Stimulated activated memory B cell treated with anti-CD40 and anti-IgM and Interleukin-4, amounts not matched to agents 10 μg/mL and 1 μg/mL and 100 μg/mL, for 72 hours (primary cell): Measurements from ENCODE around the gene ERLEC1.
"Not testable (repeated sequence)": the region's sequence is repeated elsewhere in the genome, so short reads cannot be mapped to it uniquely, and the experiment has no call there.

Experiments used
- ATAC-seq: fragments of 150-1000 bp; cut with Tn5 transposase; 2 replicates; pipeline ENCODE4 v1.10.0; 2021
- H3K27ac Mint-ChIP-seq: one replicate; pipeline ENCODE4 v1.8.0; 2022; ENCODE audit warnings: mild to moderate bottlenecking, mixed read lengths
- H3K27me3 Mint-ChIP-seq: one replicate; pipeline ENCODE4 v1.8.0; 2022; ENCODE audit warnings: mixed read lengths
- H3K36me3 Mint-ChIP-seq: one replicate; pipeline ENCODE4 v1.8.0; 2022; ENCODE audit warnings: mixed read lengths
- H3K4me1 Mint-ChIP-seq: one replicate; pipeline ENCODE4 v1.8.0; 2022; ENCODE audit warnings: mixed read lengths
- H3K4me3 Mint-ChIP-seq: one replicate; pipeline ENCODE4 v1.8.0; 2022; ENCODE audit warnings: mild to moderate bottlenecking, moderate library complexity, mixed read lengths
- H3K9me3 Mint-ChIP-seq: one replicate; pipeline ENCODE4 v1.8.0; 2022; ENCODE audit warnings: mixed read lengths

Gene ERLEC1

GRCh38 chr2:53813151-53813550 is 26.3 kb downstream of the ERLEC1 start:
- no peaks in the 10 kb centered on the region for H3K4me1 Mint-ChIP-seq
- no peak for ATAC-seq
- no peak overlapping the region for H3K27ac Mint-ChIP-seq
- no peaks in the 10 kb centered on the region for H3K9me3 Mint-ChIP-seq
- peaks cover 80% of the 10 kb centered on the region for H3K36me3 Mint-ChIP-seq
- H3K27me3 Mint-ChIP-seq = no peaks in the 10 kb centered on the region
- H3K4me3 Mint-ChIP-seq = no peak overlapping the region

DNA sequence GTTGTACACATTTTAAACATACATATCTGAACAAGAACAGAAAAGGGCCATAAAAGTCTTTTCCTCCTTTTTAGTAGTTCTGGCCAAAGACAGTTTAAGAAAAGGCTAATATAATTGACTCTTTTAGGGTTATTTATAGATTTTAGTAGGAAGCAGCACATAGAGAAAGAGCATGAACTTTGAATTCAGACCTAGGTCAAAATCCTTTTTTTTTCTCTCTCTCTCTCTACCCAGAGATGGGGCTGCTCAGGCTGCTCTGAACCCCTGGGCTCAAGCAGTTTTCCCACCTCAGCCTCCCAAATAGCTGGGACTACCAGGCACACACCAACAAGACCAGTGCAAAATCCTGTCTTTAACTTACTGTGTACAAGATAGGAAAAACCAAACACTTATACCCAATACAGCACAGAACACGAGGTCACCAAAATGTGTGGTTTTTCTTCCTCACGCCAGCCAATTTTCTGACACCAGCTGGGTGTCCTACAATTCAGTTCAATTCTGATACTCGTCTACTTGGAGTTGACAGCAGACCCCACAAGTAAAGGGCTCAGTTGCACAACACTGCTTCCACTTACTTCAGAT is 32.1 kb downstream of the ERLEC1 start:
- peaks cover 52% of the 10 kb centered on the region for H3K36me3 Mint-ChIP-seq
- H3K4me1 Mint-ChIP-seq = no peaks in the 10 kb centered on the region
- no peak overlapping the region for H3K4me3 Mint-ChIP-seq
- no peaks in the 10 kb centered on the region for H3K27me3 Mint-ChIP-seq
- no peaks in the 10 kb centered on the region for H3K9me3 Mint-ChIP-seq
- no peak for ATAC-seq
- H3K27ac Mint-ChIP-seq = no peak overlapping the region

- H3K4me3 Mint-ChIP-seq = no peak overlapping the region
- no peaks in the 10 kb centered on the region for H3K4me1 Mint-ChIP-seq
- peaks cover 47% of the 10 kb centered on the region for H3K36me3 Mint-ChIP-seq
- ATAC-seq = no peak
- H3K27ac Mint-ChIP-seq = no peak overlapping the region
- no peaks in the 10 kb centered on the region for H3K27me3 Mint-ChIP-seq
- no peaks in the 10 kb centered on the region for H3K9me3 Mint-ChIP-seq
These were observed 32.8 kb downstream of the ERLEC1 start for GRCh38 chr2:53819634-53820033.

DNA sequence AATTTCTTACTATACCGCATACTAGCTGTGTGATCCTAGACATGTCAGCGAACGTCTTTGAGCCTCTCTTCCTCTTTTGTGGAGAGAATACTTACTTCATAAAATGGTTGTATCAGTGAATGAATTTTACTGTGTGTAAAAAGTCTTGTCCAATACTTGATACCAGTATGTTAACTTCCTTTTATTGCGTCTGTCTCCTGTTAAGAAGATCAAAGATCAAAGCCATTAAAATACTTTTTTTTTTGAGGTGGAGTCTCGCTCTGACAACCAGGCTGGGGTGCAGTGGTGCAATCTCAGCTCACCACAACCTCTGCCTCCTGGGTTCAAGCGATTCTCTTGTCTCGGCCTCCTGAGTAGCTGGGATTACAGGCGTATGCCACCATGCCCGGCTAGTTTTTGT is 33.2 kb downstream of the ERLEC1 start:
- H3K27ac Mint-ChIP-seq = no peak overlapping the region
- no peak for ATAC-seq
- H3K4me1 Mint-ChIP-seq = no peaks in the 10 kb centered on the region
- H3K9me3 Mint-ChIP-seq = no peaks in the 10 kb centered on the region
- no peaks in the 10 kb centered on the region for H3K27me3 Mint-ChIP-seq
- H3K36me3 Mint-ChIP-seq = peaks cover 44% of the 10 kb centered on the region
- H3K4me3 Mint-ChIP-seq = no peak overlapping the region

DNA sequence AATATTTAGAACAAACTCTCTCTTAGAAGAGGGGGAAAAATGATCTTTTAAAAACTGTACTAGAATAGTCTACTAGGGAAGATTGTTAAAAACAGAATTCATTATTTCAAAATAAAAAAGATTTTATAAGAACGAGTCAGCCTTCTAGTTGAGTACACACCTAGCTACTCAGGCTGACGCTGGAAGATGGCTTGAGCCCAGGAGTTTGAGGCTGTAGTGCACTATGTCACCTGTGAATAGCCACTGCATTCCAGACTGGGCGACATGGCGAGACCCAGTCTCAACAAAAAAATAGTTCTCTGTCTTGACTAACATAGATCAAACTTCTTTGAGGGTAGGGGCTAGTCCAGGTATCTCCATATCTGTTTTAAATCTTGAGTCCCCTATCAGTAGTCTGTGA is 33.9 kb downstream of the ERLEC1 start:
- no peak for ATAC-seq
- Mint-ChIP-seq H3K4me1 (no peaks in the 10 kb centered on the region), H3K9me3 (no peaks in the 10 kb centered on the region), H3K4me3 (no peak overlapping the region), H3K27me3 (no peaks in the 10 kb centered on the region), H3K36me3 (peaks cover 38% of the 10 kb centered on the region), H3K27ac (no peak overlapping the region)

DNA sequence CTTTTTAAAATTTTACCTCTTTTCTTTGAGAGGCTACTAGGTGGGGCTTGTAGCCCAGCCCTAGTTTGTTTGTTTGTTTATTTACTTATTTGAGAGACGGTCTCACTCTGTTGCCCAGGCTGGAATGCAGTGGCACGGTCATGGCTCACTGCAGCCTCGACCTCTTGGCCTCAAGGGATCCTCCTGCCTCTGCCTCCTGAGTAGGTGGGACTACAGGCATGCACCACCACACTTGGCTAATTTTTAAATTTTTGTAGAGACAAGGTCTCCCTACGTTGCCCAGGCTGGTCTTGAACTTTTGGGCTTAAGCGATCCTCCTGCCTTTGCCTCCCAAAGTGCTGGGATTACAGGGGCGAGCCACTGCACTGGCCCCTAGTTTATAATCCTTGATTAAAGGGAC is 35.0 kb downstream of the ERLEC1 start:
- peaks cover 31% of the 10 kb centered on the region for H3K36me3 Mint-ChIP-seq
- no peak overlapping the region for H3K4me3 Mint-ChIP-seq
- no peaks in the 10 kb centered on the region for H3K4me1 Mint-ChIP-seq
- no peak for ATAC-seq
- H3K9me3 Mint-ChIP-seq = no peaks in the 10 kb centered on the region
- H3K27ac Mint-ChIP-seq = no peak overlapping the region
- H3K27me3 Mint-ChIP-seq = no peaks in the 10 kb centered on the region

DNA sequence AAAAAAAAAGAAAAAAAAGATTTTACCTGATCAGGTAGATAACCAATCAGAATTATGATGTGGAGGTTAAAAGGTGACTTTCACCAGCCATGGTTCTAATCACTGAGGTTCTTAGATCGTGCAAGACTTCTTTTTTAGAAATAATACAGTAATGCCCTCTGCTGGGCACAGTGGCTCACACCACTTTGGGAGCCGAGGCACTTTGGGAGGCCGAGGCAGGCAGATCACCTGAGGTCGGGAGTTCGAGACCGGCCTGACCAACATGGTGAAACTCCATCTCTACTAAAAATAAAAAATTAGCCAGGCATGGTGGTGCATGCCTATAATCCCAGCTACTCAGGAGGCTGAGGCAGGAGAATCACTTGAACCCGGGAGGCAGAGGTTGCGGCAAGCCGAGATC is 36.8 kb downstream of the ERLEC1 start:
- not testable (repeated sequence) for H3K4me1 Mint-ChIP-seq, H3K27ac Mint-ChIP-seq, ATAC-seq, H3K4me3 Mint-ChIP-seq, H3K27me3 Mint-ChIP-seq, H3K9me3 Mint-ChIP-seq
- peaks cover 33% of the 10 kb centered on the region for H3K36me3 Mint-ChIP-seq

GRCh38 chr2:53826030-53826410 is 39.2 kb downstream of the ERLEC1 start:
- Mint-ChIP-seq H3K9me3 (peaks cover 6% of the 10 kb centered on the region), H3K27me3 (no peaks in the 10 kb centered on the region), H3K36me3 (peaks cover 29% of the 10 kb centered on the region), H3K27ac (no peak overlapping the region), H3K4me3 (no peak overlapping the region), H3K4me1 (no peaks in the 10 kb centered on the region)
- ATAC-seq = no peak

DNA sequence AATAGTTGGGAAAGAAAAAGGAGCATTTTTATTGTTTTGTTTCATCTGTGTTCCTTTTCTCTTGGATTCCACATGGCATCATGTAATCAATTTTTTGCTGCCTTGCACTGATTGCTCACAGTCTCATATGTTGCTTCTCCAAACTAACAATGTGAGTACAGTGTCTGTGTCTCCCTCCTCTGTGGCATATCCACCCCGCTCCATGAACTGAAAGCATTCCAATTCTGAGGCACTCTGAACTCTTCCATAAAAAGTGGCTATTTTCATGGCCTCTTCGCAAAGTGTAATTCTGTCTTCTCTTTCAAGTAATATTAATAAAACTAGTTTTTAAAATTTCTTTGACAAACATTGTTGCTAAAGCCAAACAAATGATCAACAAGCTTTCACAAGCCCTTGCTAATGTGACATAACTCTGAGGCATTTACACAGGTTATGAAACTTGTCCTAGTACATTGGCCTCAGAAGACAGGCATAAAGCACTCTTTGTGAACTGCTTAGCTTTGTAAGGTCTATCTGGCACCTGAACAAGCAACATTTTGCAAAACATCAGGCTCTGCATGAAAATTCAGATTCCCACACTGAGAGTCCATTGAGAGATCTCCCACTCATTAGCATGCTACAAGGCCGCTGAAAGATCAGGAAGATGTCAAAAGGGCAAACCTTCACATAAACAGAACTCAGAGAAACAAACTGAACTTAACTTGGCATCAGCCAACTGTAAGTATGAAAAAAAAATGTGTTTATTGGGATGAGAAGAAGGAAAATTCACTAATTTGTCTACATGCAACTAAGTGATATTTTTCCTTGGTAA is 39.9 kb downstream of the ERLEC1 start:
- no peak for ATAC-seq
- no peak overlapping the region for H3K27ac Mint-ChIP-seq
- H3K36me3 Mint-ChIP-seq = peaks cover 37% of the 10 kb centered on the region
- H3K9me3 Mint-ChIP-seq = peaks cover 6% of the 10 kb centered on the region
- H3K27me3 Mint-ChIP-seq = no peaks in the 10 kb centered on the region
- no peak overlapping the region for H3K4me3 Mint-ChIP-seq
- no peaks in the 10 kb centered on the region for H3K4me1 Mint-ChIP-seq

GRCh38 chr2:53827398-53828175 is 40.7 kb downstream of the ERLEC1 start:
- H3K4me3 Mint-ChIP-seq = no peak overlapping the region
- H3K27me3 Mint-ChIP-seq = no peaks in the 10 kb centered on the region
- peaks cover 6% of the 10 kb centered on the region for H3K9me3 Mint-ChIP-seq
- ATAC-seq = no peak
- H3K36me3 Mint-ChIP-seq = peaks cover 40% of the 10 kb centered on the region
- no peaks in the 10 kb centered on the region for H3K4me1 Mint-ChIP-seq
- no peak overlapping the region for H3K27ac Mint-ChIP-seq

DNA sequence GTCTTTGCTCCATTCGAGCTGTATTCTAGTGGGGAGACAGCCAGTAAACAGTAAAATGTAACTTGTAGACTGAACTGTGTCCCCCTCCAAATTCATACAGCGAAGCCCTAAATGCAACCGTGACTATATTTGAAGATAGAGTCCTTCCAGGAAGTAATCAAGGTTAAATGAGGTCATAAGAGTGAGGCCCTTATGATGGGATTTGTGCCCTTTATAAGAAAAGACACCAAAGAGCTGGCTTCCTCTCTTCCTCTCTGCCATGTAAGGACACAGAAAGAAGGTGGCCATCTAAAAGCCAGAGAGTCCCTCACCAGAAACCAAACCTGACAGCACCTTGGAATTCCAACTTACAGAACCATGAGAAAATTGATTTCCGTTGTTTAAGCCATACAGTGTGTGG is 41.5 kb downstream of the ERLEC1 start:
- Mint-ChIP-seq H3K9me3 (peaks cover 6% of the 10 kb centered on the region), H3K4me3 (no peak overlapping the region), H3K27ac (no peak overlapping the region), H3K4me1 (no peaks in the 10 kb centered on the region), H3K27me3 (no peaks in the 10 kb centered on the region), H3K36me3 (peaks cover 41% of the 10 kb centered on the region)
- ATAC-seq = no peak

DNA sequence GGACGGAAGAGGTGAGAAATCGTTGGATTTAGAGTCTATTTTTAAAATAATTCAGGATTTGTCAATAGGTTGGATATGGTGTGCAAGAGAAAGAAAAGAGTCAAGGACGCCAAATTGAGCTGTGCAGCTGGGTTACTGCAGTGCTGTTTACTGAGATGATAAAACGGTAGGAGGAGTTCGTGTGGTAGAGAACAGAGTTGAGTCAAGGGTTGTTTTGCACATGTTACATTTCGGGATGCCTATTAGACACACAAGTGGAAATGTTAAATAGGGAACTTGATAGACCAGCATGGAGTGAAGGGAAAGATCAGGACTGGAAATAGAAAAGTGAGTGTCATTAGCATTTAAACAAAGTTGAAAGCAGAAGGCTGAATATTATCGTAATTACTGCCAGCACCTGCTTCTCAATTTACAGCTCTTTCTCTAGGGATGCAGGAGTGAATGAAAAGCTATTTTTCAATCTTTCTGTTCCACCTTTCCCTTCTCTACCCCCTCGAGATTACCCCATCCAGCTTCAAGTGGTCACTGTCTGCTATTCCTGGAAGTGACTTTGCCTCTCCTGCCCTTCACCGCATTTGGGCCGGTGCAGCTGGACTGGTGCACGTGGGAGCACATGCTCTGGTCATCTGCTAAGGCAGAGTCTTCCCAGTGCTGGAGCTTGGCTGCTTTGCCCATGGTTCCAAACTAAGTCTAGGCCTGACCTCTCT is 42.6 kb downstream of the ERLEC1 start:
- no peak for ATAC-seq
- no peaks in the 10 kb centered on the region for H3K27me3 Mint-ChIP-seq
- peaks cover 52% of the 10 kb centered on the region for H3K36me3 Mint-ChIP-seq
- no peaks in the 10 kb centered on the region for H3K4me1 Mint-ChIP-seq
- H3K4me3 Mint-ChIP-seq = no peak overlapping the region
- no peak overlapping the region for H3K27ac Mint-ChIP-seq
- peaks cover 6% of the 10 kb centered on the region for H3K9me3 Mint-ChIP-seq

GRCh38 chr2:53829980-53830290 is 43.1 kb downstream of the ERLEC1 start:
- ATAC-seq, H3K27ac Mint-ChIP-seq, H3K27me3 Mint-ChIP-seq, H3K9me3 Mint-ChIP-seq, H3K4me1 Mint-ChIP-seq, H3K4me3 Mint-ChIP-seq: not testable (repeated sequence)
- H3K36me3 Mint-ChIP-seq = peaks cover 57% of the 10 kb centered on the region

- peaks cover 6% of the 10 kb centered on the region for H3K9me3 Mint-ChIP-seq
- no peaks in the 10 kb centered on the region for H3K27me3 Mint-ChIP-seq
- ATAC-seq = no peak
- H3K4me3 Mint-ChIP-seq = no peak overlapping the region
- H3K36me3 Mint-ChIP-seq = peaks cover 16% of the 10 kb centered on the region
- H3K4me1 Mint-ChIP-seq = peaks cover 14% of the 10 kb centered on the region
- no peak overlapping the region for H3K27ac Mint-ChIP-seq
These were observed 53.7 kb downstream of the ERLEC1 start for GRCh38 chr2:53840580-53840979.

- peaks cover 11% of the 10 kb centered on the region for H3K36me3 Mint-ChIP-seq
- not testable (repeated sequence) for H3K4me3 Mint-ChIP-seq
These were observed 54.8 kb downstream of the ERLEC1 start for GRCh38 chr2:53841651-53842050.

More at GRCh38 chr2:53841651-53842050, 54.8 kb downstream of the ERLEC1 start:
- H3K9me3 Mint-ChIP-seq, ATAC-seq, H3K27me3 Mint-ChIP-seq, H3K27ac Mint-ChIP-seq: not testable (repeated sequence)
- peaks cover 14% of the 10 kb centered on the region for H3K4me1 Mint-ChIP-seq
